ENCODE results near the gene STING1.
"Not testable (repeated sequence)": the region's sequence is repeated elsewhere in the genome, so short reads cannot be mapped to it uniquely, and the experiment has no call there.

STING1 gene

DNA sequence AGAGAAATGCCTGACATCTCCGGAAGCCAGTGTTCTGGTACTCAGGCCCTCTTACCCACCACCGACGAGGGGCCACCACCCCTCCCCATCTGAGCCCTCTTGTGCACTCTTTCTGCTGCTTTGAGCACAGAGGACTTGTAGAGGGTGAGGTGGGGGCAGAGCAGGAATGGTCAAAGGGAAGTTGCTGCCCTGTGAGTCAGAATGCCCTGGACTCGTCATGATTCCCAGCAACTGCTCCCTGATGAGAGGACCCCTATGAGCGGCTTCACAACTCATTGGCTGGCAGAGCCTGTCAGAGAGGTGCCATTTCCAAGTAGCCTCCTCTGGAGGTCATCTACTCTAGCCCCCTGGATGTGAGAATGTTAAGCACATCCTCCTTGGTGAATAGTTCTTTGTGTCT is 20.9 kb downstream of the STING1 start:
- DNase-seq, result no peak

- no peak for DNase-seq
Measured at GRCh38 chr5:139461176-139461575, 21.4 kb downstream of the STING1 start.

- no peak for DNase-seq
Measured at GRCh38 chr5:139460455-139460854, 22.1 kb downstream of the STING1 start.

DNA sequence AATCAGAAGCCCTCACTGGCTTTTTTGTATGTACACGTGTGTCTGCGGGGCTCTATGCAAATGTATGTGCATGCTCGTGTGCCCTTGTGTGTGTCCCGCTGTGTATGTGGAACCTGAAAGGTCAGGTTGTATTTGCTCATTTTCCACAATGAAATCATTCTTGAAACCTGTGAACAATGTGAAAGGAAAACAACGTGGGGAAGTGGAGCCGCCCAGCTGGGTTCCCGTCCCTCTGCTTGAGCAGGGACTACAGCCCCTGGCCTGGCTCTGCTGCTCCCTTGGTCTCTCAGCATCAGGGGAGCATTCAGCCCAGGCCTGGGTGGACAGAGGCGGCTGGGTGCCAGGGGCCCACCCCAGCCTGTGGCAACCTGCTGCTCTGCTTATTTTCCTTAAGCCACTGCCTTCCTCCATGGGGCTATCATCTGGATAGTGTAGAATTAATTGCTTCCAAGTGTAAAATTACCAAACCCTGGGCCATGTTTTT is 23.1 kb downstream of the STING1 start:
- no peak for DNase-seq

DNA sequence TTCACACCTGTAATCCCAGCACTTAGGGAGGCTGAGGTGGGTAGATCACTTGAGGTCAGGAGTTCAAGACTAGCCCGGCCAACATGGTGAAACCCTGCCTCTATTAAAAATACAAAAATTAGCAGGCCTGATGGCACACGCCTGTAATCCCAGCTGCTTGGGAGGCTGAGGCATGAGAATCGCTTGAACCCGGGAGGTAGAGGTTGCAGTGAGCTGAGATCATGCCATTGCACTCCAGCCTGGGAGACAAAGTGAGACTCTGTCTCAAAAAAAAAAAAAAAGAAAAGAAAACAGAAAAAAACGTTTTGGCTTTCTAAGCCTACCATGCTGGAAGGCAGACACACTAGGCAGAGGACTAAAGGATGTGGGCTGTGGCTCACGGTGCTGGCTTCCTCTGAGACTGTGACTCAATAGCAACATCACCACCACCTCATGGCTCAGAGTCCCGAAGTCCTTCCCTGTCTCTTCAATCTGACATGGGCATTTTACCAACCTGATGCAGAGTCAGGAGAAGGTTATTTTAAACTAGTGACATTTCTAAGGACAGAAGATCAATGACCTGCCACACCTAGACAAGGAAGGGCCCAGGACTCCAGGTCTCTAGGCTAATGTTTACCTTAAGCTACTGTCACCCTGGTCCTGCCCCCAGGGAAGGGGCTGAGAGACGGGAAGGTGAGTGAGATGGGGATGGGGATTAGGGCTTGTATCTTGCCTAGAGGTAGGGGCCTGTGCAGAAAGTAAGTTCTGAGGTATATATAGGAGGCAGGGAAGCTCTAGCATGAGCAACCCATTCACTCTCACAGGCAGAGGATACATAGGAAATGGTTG is 23.8 kb downstream of the STING1 start:
- DNase-seq, result no peak

DNA sequence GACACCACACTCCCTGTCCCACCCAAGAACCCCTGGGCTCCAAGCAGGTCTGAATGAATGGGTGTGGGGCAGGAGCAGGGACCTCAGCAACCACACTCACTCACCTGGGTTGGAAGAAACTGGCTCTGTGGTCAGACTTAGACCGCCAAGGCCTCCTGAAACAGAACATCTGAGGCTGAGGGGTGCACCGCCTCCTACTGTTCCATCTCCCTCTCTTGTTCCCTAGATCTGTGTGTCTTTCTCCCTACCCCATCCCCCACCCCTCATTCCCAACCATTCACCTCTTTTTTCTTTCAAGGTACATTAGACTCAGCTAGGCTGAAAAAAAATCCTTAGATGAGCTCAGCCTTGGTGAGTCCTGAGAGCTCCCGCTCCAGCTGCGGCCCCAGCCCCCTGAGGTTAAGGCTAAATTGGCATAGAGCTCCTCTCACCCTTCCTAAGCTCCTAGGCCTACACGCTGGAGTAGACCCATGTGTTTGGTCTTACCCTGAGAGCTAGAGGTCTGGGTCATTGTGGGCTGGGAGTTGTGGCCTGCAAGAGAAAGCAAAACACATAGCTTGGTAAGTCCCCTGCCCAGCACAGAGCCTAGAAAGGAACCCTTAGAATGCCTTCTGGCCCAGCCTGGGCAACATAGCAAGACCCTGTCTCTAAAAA is 24.8 kb downstream of the STING1 start:
- no peak for DNase-seq

- no peak for DNase-seq
Measured at GRCh38 chr5:139457241-139457640, 25.3 kb downstream of the STING1 start.

GRCh38 chr5:139456776-139457175 is 25.8 kb downstream of the STING1 start:
- no peak for DNase-seq

DNA sequence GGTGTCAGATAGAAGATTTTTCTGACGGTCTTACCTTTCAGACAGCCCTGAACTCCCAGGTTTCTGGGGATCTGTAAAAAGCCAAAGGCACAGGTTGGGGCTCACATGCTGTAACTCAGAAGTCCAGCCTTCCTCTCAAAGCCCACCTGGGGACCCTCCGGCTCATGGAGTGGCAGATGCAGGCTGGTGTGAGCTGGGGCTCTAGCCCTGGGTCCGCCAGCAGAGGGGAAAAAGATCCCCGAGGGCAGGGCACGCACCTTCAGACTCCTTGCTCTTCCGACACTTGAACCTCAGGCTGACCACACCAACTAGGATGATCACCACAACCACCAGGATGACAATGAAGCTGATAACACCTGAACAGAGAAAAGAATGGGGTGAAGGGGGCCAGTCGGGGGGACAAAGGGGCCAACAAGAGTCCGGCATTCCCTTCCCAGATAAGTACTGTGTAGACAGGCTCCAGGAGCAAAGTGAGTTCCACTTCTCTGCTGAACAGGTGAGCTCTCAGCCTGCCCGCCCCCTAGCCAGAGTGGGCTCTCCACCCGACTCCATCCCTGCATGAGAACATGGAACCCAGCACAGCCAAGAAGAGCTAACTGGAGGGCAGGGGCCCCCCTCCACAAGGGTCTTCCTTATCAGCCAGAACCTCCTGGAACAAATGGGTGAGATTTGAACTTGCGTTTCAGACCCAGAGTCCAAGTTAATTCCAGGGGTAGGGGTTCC is 27.8 kb downstream of the STING1 start:
- no peak for DNase-seq

GRCh38 chr5:139453683-139454567 is 28.6 kb downstream of the STING1 start:
- no peak for DNase-seq

GRCh38 chr5:139451878-139452660 is 30.5 kb downstream of the STING1 start:
- no peak for DNase-seq

- no peak for DNase-seq
Measured at GRCh38 chr5:139451176-139451575, 31.4 kb downstream of the STING1 start.

- DNase-seq, result no peak
Measured at GRCh38 chr5:139446956-139447779, 35.4 kb downstream of the STING1 start.

DNA sequence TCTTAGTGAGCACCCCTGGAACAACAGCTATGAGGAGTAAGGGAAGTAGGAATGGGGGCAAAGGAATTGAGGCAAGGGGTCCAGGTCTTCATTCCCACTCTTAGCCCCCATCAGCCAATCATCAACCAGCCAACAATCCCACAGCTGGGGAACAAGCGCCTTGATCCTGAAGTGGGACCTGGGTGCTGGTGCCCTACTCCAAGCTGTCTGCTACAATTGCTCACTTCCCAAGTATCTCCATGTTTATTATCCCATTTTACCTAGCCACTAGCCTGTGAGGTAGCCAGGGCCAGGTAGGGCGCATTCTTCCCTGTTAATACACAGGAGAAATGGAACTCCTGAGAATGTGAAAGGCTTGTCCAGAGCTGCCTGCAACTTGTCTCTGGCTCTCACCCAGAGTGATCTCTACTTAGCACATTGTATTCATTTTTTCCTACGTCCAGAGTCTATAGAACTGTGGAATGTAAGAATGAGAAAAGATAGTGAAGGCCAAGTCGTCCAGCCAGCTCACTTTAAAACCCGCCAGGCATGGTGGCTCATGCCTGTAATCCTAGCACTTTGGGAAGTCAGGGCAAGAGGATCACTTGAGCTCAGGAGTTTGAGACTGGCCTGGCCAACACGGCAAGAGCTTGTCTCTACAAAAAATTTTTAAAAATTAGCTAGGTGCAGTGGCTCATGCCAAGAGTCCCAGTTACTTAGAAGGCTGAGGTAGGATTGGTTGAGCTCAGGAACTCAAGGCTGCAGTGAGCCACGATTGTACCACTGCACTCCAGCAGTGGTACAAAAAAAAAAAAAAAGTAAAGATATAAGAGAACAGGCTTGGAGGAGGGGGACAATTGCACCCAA is 37.0 kb downstream of the STING1 start:
- no peak for DNase-seq

GRCh38 chr5:139443831-139444453 is 38.6 kb downstream of the STING1 start:
- no peak for DNase-seq

DNA sequence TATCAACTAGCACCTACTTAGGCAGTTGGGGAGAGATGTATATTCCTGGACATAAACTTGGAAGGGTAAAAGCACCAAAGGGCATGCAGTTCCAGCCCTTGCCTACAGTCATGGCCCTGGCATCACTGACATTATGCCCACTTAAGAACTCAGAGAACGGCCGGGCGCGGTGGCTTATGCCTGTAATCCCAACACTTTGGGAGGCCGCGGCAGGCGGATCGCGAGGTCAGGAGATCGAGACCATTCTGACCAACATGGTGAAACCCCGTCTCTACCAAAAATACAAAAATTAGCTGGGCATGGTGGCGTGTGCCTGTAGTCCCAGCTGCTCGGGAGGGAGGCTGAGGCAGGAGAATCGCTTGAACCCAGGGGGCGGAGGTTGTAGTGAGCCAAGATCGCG is 42.1 kb downstream of the STING1 start:
- DNase-seq, result not testable (repeated sequence)

- DNase-seq, result peak; percentile 73
Measured at GRCh38 chr5:139439013-139439903, 43.3 kb downstream of the STING1 start, which contains the start of gene DNAJC18. DNAJC18 (minus strand) TSS chr5:139439525; CDS start chr5:139439445, 80 bp downstream.

- DNase-seq, result no peak
Measured at GRCh38 chr5:139438707-139439012, 43.9 kb downstream of the STING1 start.
